Neural crest cell (in vitro differentiated cells): ENCODE results near the gene CD19. TPM values are rescaled to one million over a fixed set of nuclear protein-coding genes. Genes with fewer than 3 reads are reported as not detected.

ENCODE experiments used
- DNase-seq: peaks from one replicate; pipeline ENCODE4 v3.0.0; 2021; ENCODE audit warnings: low read depth, mixed read lengths, low spot score
- H3K27ac Mint-ChIP-seq: one replicate; pipeline ENCODE4 v1.8.0; 2021; ENCODE audit warnings: mild to moderate bottlenecking, mixed read lengths; ENCODE audit not compliant: unreplicated experiment
- H3K27me3 Mint-ChIP-seq: 2 replicates; pipeline ENCODE4 v1.8.0; 2021; ENCODE audit warnings: low read depth, mild to moderate bottlenecking, mixed read lengths
- H3K36me3 Mint-ChIP-seq: 2 replicates; pipeline ENCODE4 v1.8.0; 2021; ENCODE audit warnings: low read depth, mild to moderate bottlenecking, mixed read lengths
- H3K4me1 Mint-ChIP-seq: 2 replicates; pipeline ENCODE4 v1.8.0; 2021; ENCODE audit warnings: mixed read lengths
- H3K4me3 Mint-ChIP-seq: one replicate; pipeline ENCODE4 v1.8.0; 2021; ENCODE audit warnings: mild to moderate bottlenecking, mixed read lengths
- H3K9me3 Mint-ChIP-seq: 2 replicates; pipeline ENCODE4 v1.8.0; 2021; ENCODE audit warnings: mixed read lengths
- total RNA-seq: library from RNA; stranded (reverse); gene quantifications from 2 replicates; pipeline ENCODE4 v1.2.1, GENCODE V29; 2021
- TF ChIP-seq, protein P1 (sequence below): fragments of 200-600 bp; sonication (generic); conservative IDR thresholded peaks from 2 replicates; pipeline ENCODE4 v1.5.0; 2021; ENCODE audit warnings: antibody characterized with exemption, mild to moderate bottlenecking

Gene CD19
- total RNA-seq, 1 donor from 2014 or later: not detected

DNA sequence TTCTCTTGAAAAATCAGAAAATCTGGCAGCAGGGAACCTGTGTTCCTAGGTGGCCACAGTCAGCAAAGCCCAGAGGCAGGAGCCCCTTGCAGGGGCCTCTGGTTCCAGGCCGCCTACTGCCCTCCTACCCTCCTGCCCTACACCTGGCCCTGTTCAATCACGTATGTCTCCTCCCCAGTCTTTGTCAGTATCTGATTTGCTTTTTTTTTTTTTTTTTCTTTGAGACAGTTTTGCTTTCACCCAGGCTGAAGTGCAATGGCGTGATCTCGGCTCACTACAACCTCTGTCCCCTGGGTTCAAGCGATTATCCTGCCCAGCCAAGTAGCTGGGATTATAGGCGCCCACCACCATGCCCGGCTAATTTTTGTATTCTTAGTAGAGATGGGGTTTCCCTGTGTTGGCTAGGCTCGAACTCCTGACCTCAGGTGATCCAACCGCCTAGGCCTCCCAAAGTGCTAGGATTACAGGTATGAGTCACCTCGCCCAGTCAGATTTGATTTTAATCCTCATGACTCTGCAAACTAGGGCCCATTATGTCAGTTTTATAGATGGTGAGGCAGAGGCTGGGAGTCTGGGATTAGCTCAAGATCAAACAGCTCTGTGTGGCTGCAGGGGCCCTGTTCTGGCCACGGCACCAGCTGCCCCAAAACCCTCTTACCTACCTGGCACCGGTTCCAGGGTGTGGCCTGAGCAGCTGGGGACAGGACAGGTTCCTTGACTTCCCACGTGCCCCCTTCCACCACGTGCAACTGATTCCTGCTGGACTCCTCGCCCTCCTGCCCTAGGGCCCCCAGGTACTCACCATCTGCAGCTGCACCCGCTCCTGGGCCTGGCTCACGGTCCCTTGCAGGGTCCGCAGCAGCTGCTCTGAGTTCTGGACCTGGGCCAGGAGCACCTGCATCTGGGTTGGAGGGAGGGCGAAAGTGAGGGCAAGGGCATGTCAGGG lies 21.4 kb upstream of the CD19 start:
- Mint-ChIP-seq H3K4me3 (no peak overlapping the region), H3K9me3 (no peaks in the 10 kb centered on the region), H3K27me3 (no peaks in the 10 kb centered on the region), H3K36me3 (peaks cover 3% of the 10 kb centered on the region), H3K4me1 (no peaks in the 10 kb centered on the region), H3K27ac (no peak overlapping the region)
- TF ChIP-seq, protein P1, sequence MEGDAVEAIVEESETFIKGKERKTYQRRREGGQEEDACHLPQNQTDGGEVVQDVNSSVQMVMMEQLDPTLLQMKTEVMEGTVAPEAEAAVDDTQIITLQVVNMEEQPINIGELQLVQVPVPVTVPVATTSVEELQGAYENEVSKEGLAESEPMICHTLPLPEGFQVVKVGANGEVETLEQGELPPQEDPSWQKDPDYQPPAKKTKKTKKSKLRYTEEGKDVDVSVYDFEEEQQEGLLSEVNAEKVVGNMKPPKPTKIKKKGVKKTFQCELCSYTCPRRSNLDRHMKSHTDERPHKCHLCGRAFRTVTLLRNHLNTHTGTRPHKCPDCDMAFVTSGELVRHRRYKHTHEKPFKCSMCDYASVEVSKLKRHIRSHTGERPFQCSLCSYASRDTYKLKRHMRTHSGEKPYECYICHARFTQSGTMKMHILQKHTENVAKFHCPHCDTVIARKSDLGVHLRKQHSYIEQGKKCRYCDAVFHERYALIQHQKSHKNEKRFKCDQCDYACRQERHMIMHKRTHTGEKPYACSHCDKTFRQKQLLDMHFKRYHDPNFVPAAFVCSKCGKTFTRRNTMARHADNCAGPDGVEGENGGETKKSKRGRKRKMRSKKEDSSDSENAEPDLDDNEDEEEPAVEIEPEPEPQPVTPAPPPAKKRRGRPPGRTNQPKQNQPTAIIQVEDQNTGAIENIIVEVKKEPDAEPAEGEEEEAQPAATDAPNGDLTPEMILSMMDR: no peak
- no peak for DNase-seq

DNA sequence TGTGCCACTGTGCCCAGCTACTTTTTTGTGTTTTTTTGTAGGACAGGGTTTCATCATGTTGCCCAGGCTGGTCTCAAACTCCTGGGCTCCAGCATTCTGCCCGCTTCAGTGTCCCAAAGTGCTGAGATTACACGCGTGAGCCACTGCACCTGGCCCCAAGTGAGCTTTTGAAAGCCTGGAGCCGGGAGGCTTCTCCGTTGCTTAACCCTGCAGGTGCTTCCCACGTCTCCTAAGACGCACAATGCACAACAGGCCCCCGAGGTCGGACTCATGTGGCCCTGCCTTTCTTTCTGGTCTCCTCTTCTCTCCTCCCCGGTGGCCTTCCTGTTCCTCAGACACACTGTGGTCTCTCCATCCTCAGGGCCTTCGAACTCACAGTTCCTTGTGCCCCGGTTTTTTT lies 19.2 kb upstream of the CD19 start:
- no peaks in the 10 kb centered on the region for H3K4me1 Mint-ChIP-seq
- H3K27me3 Mint-ChIP-seq: no peaks in the 10 kb centered on the region
- TF ChIP-seq, protein P1: no peak
- no peaks in the 10 kb centered on the region for H3K9me3 Mint-ChIP-seq
- peak overlapping the region; percentile 62 for H3K27ac Mint-ChIP-seq
- no peak for DNase-seq
- peaks cover 6% of the 10 kb centered on the region for H3K36me3 Mint-ChIP-seq
- H3K4me3 Mint-ChIP-seq: no peak overlapping the region

DNA sequence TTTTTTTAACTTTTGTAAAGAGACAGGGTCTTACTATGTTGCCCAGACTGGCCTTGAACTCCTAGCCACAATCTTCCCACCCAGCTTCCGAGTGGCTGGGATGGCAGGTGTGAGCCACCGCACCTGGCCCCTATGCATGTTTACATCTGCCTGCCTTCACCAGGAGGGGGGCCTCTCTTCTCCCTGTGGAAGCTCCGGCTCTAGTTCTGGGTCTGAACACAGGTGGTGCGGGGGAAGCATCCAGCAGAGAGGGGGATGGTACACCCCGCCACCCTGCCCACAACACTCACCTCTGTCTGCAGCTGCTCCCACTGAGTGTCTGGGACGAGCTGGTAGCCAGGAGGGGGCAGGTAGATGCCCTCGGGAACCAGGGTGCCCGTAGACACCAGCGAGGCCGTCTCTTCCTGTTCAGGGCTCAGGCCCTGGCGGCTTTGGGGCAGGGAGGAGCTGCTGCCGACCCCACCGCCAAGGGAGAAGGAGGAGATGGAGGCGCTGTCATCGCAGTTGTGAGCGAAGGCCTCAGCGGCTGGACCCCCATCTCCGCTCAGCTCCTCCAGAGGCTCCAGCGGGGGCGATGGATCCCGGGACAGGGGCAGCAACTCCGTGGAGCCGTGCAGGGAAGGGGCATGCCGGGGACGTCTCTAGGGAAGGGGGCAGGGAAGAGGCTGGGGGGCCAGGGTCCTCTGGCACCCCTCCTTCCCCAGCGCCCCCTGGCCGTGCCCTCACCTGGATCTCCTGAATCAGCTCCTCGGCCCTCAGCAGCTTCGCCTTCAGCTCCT lies 17.6 kb upstream of the CD19 start:
- Mint-ChIP-seq H3K27ac (no peak overlapping the region), H3K27me3 (no peaks in the 10 kb centered on the region), H3K9me3 (no peaks in the 10 kb centered on the region), H3K36me3 (peaks cover 6% of the 10 kb centered on the region), H3K4me3 (no peak overlapping the region), H3K4me1 (no peaks in the 10 kb centered on the region)
- no peak for DNase-seq
- TF ChIP-seq, protein P1: no peak

DNA sequence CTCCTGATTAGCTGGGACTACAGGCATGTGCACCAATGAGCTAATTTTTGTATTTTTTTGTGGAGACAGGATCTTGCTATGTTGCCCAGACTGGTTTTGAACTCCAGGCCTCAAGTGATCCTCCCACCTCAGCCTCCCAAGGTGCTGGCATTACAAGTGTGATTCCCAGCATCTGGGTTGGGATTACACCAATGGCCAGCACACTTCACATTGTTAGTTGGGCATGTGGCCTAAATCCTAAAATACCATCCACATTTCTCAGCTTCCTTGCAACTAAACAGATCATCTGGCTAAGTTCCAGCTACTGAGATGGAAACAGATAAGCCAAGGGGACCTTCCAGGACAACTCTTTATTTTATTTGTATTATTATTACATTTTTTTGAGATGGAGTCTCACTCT lies 16.6 kb upstream of the CD19 start:
- no peak overlapping the region for H3K4me3 Mint-ChIP-seq
- H3K9me3 Mint-ChIP-seq: no peaks in the 10 kb centered on the region
- TF ChIP-seq, protein P1: no peak
- H3K4me1 Mint-ChIP-seq: no peaks in the 10 kb centered on the region
- H3K36me3 Mint-ChIP-seq: peaks cover 6% of the 10 kb centered on the region
- no peak overlapping the region for H3K27ac Mint-ChIP-seq
- no peak for DNase-seq
- no peaks in the 10 kb centered on the region for H3K27me3 Mint-ChIP-seq

DNA sequence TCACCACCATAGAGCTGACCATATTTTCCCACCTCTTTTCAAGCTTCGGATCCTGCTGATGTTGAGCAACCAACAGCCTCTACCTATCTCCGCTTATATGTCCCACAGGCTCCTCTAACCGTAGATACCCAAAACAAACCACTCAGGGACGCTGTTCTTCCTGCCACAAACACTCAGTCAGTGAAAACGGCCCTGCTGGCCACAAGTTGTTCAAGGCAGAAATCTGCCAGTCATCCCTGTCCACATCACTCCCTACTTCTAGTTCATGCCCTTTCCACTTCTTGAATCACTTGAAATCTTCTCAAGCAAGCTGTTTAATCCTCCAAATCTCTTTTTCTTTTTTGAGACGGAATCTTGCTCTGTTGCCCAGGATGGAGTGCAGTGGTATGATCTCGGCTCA lies 14.7 kb upstream of the CD19 start:
- no peaks in the 10 kb centered on the region for H3K9me3 Mint-ChIP-seq
- H3K36me3 Mint-ChIP-seq: peaks cover 6% of the 10 kb centered on the region
- peak overlapping the region; percentile 47 for H3K27ac Mint-ChIP-seq
- TF ChIP-seq, protein P1: no peak
- H3K27me3 Mint-ChIP-seq: no peaks in the 10 kb centered on the region
- no peaks in the 10 kb centered on the region for H3K4me1 Mint-ChIP-seq
- H3K4me3 Mint-ChIP-seq: no peak overlapping the region
- no peak for DNase-seq
